Endothelial cell of umbilical vein (primary cell): Measurements from ENCODE around the gene ZC3H14. TPM values are rescaled to one million over a fixed set of nuclear protein-coding genes. Genes with fewer than 3 reads are reported as not detected.

Source experiments
- BruUV-seq: library from RNA; stranded (reverse); fragments of 400-500 nt; replicated peaks from 2 replicates; lab custom pipeline; 2021; lab: Mats Ljungman, UMichigan
- CTCF ChIA-PET: fragments of 300-600, 350-600 bp; sonication (Branson Sonifier 250); formaldehyde crosslinking; loops from one replicate; lab custom pipeline; 2021; ENCODE audit warnings: antibody characterized with exemption, inconsistent platforms; lab: Charles Lee
- POLR2A ChIA-PET: fragments of 300-600, 350-600 bp; sonication (Branson Sonifier 250); formaldehyde crosslinking; loops from one replicate; lab custom pipeline; 2021; ENCODE audit warnings: antibody characterized with exemption, inconsistent platforms; lab: Charles Lee
- DNase-seq: peaks from one replicate; pipeline ENCODE4 v3.0.0-alpha.2; 2011; ENCODE audit warnings: low read depth, low spot score
- FAIRE-seq: peaks from 2 replicates; lab custom pipeline; 2011; peaks lifted over from hg19 to GRCh38; lab: Jason Lieb, UNC
- H2AFZ ChIP-seq: 2 replicates; pipeline ENCODE4 v1.6.0; 2012; ENCODE audit warnings: low read depth, low read length, control low read depth, inconsistent platforms
- H3K27ac ChIP-seq: 2 replicates; pipeline ENCODE4 v1.5.1; 2011; ENCODE audit warnings: low read depth, mild to moderate bottlenecking, control low read depth, low read length, moderate library complexity; ENCODE audit not compliant: insufficient read depth
- H3K27me3 ChIP-seq, 2 experiments: 2 replicates each; pipeline versions ENCODE4 v1.6.0 to v1.6.1; 2011; ENCODE audit warnings: low read length in 2 of 2, mixed read lengths in 1 of 2; ENCODE audit not compliant: control insufficient read depth in 2 of 2, insufficient read depth in 2 of 2
- H3K36me3 ChIP-seq, 2 experiments: 2 replicates in 1 of 2; 3 replicates in 1 of 2; pipeline ENCODE4 v1.5.1; 2011; ENCODE audit warnings: low read length in 2 of 2, mild to moderate bottlenecking in 1 of 2, moderate library complexity in 1 of 2; ENCODE audit not compliant: control insufficient read depth in 2 of 2, insufficient read depth in 2 of 2; ENCODE audit errors: extremely low read depth in 1 of 2
- H3K4me1 ChIP-seq: 3 replicates; pipeline ENCODE4 v1.5.1; 2011; ENCODE audit warnings: mild to moderate bottlenecking, low read length; ENCODE audit not compliant: control insufficient read depth, insufficient read depth; ENCODE audit errors: extremely low read depth
- H3K4me2 ChIP-seq: 2 replicates; pipeline ENCODE4 v1.6.1; 2011; ENCODE audit warnings: low read length, control low read depth, mixed read lengths; ENCODE audit not compliant: insufficient read depth
- H3K4me3 ChIP-seq, 3 experiments: fragments of 200-600 bp in 1 of 3; sonication (generic), shearing (Covaris generic) in 1 of 3; replicated peaks in 1 of 3; 2 replicates each; pipeline ENCODE4 v1.5.1; 2011 to 2016; ENCODE audit warnings: control low read depth in 3 of 3, low read length in 3 of 3, mild to moderate bottlenecking in 2 of 3, inconsistent platforms in 1 of 3, low read depth in 1 of 3, moderate library complexity in 1 of 3; ENCODE audit not compliant: insufficient read depth in 1 of 3
- H3K79me2 ChIP-seq: 2 replicates; pipeline ENCODE4 v1.6.0; 2012; ENCODE audit warnings: low read length, inconsistent platforms; ENCODE audit not compliant: control insufficient read depth, insufficient read depth
- H3K9ac ChIP-seq: replicated peaks from 2 replicates; pipeline ENCODE3; 2011; ENCODE audit warnings: low read length, control low read depth; ENCODE audit not compliant: insufficient read depth; ENCODE audit errors: extremely low read depth
- H3K9me1 ChIP-seq: replicated peaks from 3 replicates; pipeline ENCODE4 v1.6.0; 2011; ENCODE audit warnings: mild to moderate bottlenecking, low read length; ENCODE audit not compliant: control insufficient read depth, insufficient read depth; ENCODE audit errors: extremely low read depth
- H3K9me3 ChIP-seq: replicated peaks from 2 replicates; pipeline ENCODE4 v1.5.1; 2012; ENCODE audit warnings: low read length, inconsistent platforms; ENCODE audit not compliant: control insufficient read depth, insufficient read depth
- H4K20me1 ChIP-seq: replicated peaks from 2 replicates; pipeline ENCODE3; 2011; ENCODE audit warnings: mild to moderate bottlenecking, low read length; ENCODE audit not compliant: control insufficient read depth, insufficient read depth; ENCODE audit errors: extremely low read depth
- EZH2 ChIP-seq: IDR thresholded peaks from 2 replicates; pipeline ENCODE4 v1.6.1; 2012; ENCODE audit warnings: borderline replicate concordance, low read depth, mild to moderate bottlenecking, moderate library complexity, low read length, inconsistent platforms; ENCODE audit not compliant: severe bottlenecking
- FOS ChIP-seq: IDR thresholded peaks from 2 replicates; pipeline ENCODE4 v1.6.1; 2011; ENCODE audit warnings: mild to moderate bottlenecking, low read length, moderate library complexity, borderline replicate concordance; ENCODE audit not compliant: insufficient read depth
- GATA2 ChIP-seq: IDR thresholded peaks from 2 replicates; pipeline ENCODE4 v1.7.0; 2011; ENCODE audit warnings: low read depth, mild to moderate bottlenecking, moderate library complexity, mixed read lengths, low read length; ENCODE audit not compliant: insufficient read length, insufficient read depth
- JUN ChIP-seq: IDR thresholded peaks from 2 replicates; pipeline ENCODE4 v1.6.1; 2011; ENCODE audit warnings: borderline replicate concordance, low read depth; ENCODE audit not compliant: insufficient read length, insufficient read depth
- MYC ChIP-seq: IDR thresholded peaks from one replicate; pipeline ENCODE4 v1.6.1; 2011; ENCODE audit warnings: mild to moderate bottlenecking, low read depth, low read length
- POLR2A ChIP-seq: IDR thresholded peaks from 2 replicates; pipeline ENCODE4 v1.6.1; 2012; ENCODE audit warnings: low read depth, mild to moderate bottlenecking, control low read depth, low read length
- POLR2AphosphoS5 ChIP-seq: IDR thresholded peaks from 2 replicates; pipeline ENCODE4 v1.6.1; 2012; ENCODE audit warnings: low read depth, mild to moderate bottlenecking, control low read depth, low read length, moderate library complexity; ENCODE audit not compliant: insufficient read depth
- dilution Hi-C: fragments of 300-500 bp; cut with MboI; formaldehyde crosslinking; loops from one replicate; pipeline ENCODE4 v1.15.0; 2019; ENCODE audit warnings: low sequenced_read_pairs; ENCODE audit not compliant: extremely low pct_ligation_motif_present
- intact Hi-C: fragments of 100-400 bp; cut with micrococcal nuclease; formaldehyde crosslinking; loops from one replicate; pipeline ENCODE4 v1.10.0; 2022
- polyA plus RNA-seq, 4 experiments: library from polyadenylated mRNA; depleted of rRNA in 3 of 4; stranded (reverse) in 3 of 4; unstranded in 1 of 4; fragments of >200 nt; gene quantifications; 2 replicates each; pipeline versions ENCODE4 v1.2.1 to v1.2.3, GENCODE V29; 2011 to 2012; ENCODE audit warnings: missing spikeins in 1 of 4
- total RNA-seq: library from RNA; stranded (reverse); gene quantifications from 2 replicates; pipeline ENCODE4 v1.2.3, GENCODE V29; 2021
- TF ChIP-seq, protein P1 (sequence below): IDR thresholded peaks from 2 replicates; pipeline ENCODE4 v1.6.1; 2011; ENCODE audit not compliant: insufficient read depth, insufficient read length
- TF ChIP-seq, protein P2 (sequence below), 2 donors: IDR thresholded peaks; 1 replicate in 1 of 2; 2 replicates in 1 of 2; pipeline ENCODE4 v1.5.1; 2011; ENCODE audit warnings: low read length in 2 of 2, mild to moderate bottlenecking in 2 of 2, moderate library complexity in 2 of 2, control low read depth in 1 of 2, inconsistent platforms in 1 of 2, low read depth in 1 of 2; ENCODE audit not compliant: insufficient read depth in 1 of 2; ENCODE audit errors: extremely low read depth in 1 of 2

ZC3H14 gene
- total and polyA plus RNA-seq, 2 donors (not counting 3 experiments of a cell fraction or from before 2014, with no cell fraction given): 61.2 to 61.8 TPM

GRCh38 chr14:88605594-88605993 lies 42.8 kb downstream of the ZC3H14 start:
- POLR2A ChIA-PET: no interaction called here
- H3K9ac ChIP-seq: no peak overlapping the region

GRCh38 chr14:88607829-88608228 lies 45.0 kb downstream of the ZC3H14 start:
- H3K9me1 ChIP-seq: no peaks in the 10 kb centered on the region
- intact Hi-C loops: no loop called here
- H3K27ac ChIP-seq: no peak overlapping the region
- CTCF ChIA-PET: no interaction called here
- no peaks in the 10 kb centered on the region for H3K27me3 ChIP-seq
- H3K4me2 ChIP-seq: no peak overlapping the region
- peaks cover 15% of the 10 kb centered on the region for H3K4me1 ChIP-seq
- no peak overlapping the region for H3K9ac ChIP-seq
- no peaks in the 10 kb centered on the region for H3K9me3 ChIP-seq
- DNase-seq (no peak), FAIRE-seq (no peak)
- H3K4me3 ChIP-seq: no peak overlapping the region
- BruUV-seq: no TSS peak
- POLR2A ChIA-PET: no interaction called here
- TF ChIP-seq, protein P1, sequence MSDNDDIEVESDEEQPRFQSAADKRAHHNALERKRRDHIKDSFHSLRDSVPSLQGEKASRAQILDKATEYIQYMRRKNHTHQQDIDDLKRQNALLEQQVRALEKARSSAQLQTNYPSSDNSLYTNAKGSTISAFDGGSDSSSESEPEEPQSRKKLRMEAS: no peak
- no peak for TF ChIP-seq POLR2A
- TF ChIP-seq, protein P2, sequence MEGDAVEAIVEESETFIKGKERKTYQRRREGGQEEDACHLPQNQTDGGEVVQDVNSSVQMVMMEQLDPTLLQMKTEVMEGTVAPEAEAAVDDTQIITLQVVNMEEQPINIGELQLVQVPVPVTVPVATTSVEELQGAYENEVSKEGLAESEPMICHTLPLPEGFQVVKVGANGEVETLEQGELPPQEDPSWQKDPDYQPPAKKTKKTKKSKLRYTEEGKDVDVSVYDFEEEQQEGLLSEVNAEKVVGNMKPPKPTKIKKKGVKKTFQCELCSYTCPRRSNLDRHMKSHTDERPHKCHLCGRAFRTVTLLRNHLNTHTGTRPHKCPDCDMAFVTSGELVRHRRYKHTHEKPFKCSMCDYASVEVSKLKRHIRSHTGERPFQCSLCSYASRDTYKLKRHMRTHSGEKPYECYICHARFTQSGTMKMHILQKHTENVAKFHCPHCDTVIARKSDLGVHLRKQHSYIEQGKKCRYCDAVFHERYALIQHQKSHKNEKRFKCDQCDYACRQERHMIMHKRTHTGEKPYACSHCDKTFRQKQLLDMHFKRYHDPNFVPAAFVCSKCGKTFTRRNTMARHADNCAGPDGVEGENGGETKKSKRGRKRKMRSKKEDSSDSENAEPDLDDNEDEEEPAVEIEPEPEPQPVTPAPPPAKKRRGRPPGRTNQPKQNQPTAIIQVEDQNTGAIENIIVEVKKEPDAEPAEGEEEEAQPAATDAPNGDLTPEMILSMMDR (IDR thresholded peaks at IDR 0.05; ENCODE audit: extremely low read depth in 1 of 2, insufficient read depth in 1 of 2, low read depth in 1 of 2, low read length in 2 of 2): no peak
- no peak for TF ChIP-seq MYC
- TF ChIP-seq GATA2: no peak
- TF ChIP-seq JUN: no peak
- no peak for TF ChIP-seq FOS
- TF ChIP-seq POLR2AphosphoS5: no peak
- no peak for TF ChIP-seq EZH2
- no peaks in the 10 kb centered on the region for H4K20me1 ChIP-seq
- H3K36me3 ChIP-seq: peaks cover 13 to 30% of the 10 kb centered on the region in 2 experiments
- dilution Hi-C loops: no loop called here
- no peak overlapping the region for H2AFZ ChIP-seq
- no peaks in the 10 kb centered on the region for H3K79me2 ChIP-seq

More at GRCh38 chr14:88605594-88605993, 42.8 kb downstream of the ZC3H14 start:
- TF ChIP-seq FOS: no peak
- TF ChIP-seq, protein P2 (IDR thresholded peaks at IDR 0.05; ENCODE audit: extremely low read depth in 1 of 2, insufficient read depth in 1 of 2, low read depth in 1 of 2, low read length in 2 of 2): no peak
- TF ChIP-seq POLR2A: no peak
- TF ChIP-seq, protein P1: no peak
- TF ChIP-seq GATA2: no peak
- dilution Hi-C loops: no loop called here
- H3K9me1 ChIP-seq: no peaks in the 10 kb centered on the region
- no peaks in the 10 kb centered on the region for H3K79me2 ChIP-seq
- BruUV-seq: no TSS peak
- H3K36me3 ChIP-seq: peaks cover 21 to 35% of the 10 kb centered on the region in 2 experiments
- no peaks in the 10 kb centered on the region for H3K9me3 ChIP-seq
- DNase-seq: no peak
- CTCF ChIA-PET: interaction anchor here (1.5 kb wide), 1 partner anchor 9 kb away, joined by 3 read pairs; no protein-coding TSS in a partner anchor
- no peaks in the 10 kb centered on the region for H4K20me1 ChIP-seq
- no peak overlapping the region for H2AFZ ChIP-seq
- no peak for FAIRE-seq
- H3K4me1 ChIP-seq: no peaks in the 10 kb centered on the region
- H3K27ac ChIP-seq: no peak overlapping the region
- intact Hi-C loops: no loop called here
- no peaks in the 10 kb centered on the region for H3K27me3 ChIP-seq
- H3K4me2 ChIP-seq: no peak overlapping the region
- no peak overlapping the region for H3K4me3 ChIP-seq
